Fibroblast of lung (primary cell): ENCODE measurements around the gene SH2D6. TPM values are rescaled to one million over a fixed set of nuclear protein-coding genes. Genes with fewer than 3 reads are reported as not detected.

Experiments used
- DNase-seq, 2 donors: peaks; one replicate each; pipeline versions ENCODE4 v3.0.0 to v3.0.0-alpha.2; 2010; ENCODE audit warnings: low read depth in 2 of 2
- H2AFZ ChIP-seq: 2 replicates; pipeline ENCODE4 v1.5.1; 2012; ENCODE audit warnings: low read length, control low read depth, inconsistent platforms
- H3K27ac ChIP-seq: 2 replicates; pipeline ENCODE4 v1.5.1; 2011; ENCODE audit warnings: low read length, control low read depth; ENCODE audit not compliant: insufficient read depth
- H3K27me3 ChIP-seq: 2 replicates; pipeline ENCODE4 v1.5.1; 2011; ENCODE audit warnings: mild to moderate bottlenecking, low read length; ENCODE audit not compliant: control insufficient read depth, insufficient read depth
- H3K36me3 ChIP-seq: 2 replicates; pipeline ENCODE4 v1.5.1; 2011; ENCODE audit warnings: low read length; ENCODE audit not compliant: control insufficient read depth, insufficient read depth
- H3K4me1 ChIP-seq: 2 replicates; pipeline ENCODE4 v1.5.1; 2011; ENCODE audit warnings: low read length; ENCODE audit not compliant: control insufficient read depth, insufficient read depth; ENCODE audit errors: extremely low read depth
- H3K4me2 ChIP-seq: 2 replicates; pipeline ENCODE4 v1.5.1; 2011; ENCODE audit warnings: low read length, control low read depth; ENCODE audit not compliant: insufficient read depth; ENCODE audit errors: extremely low read depth
- H3K4me3 ChIP-seq, 4 experiments: fragments of 200-600 bp in 1 of 4; sonication (generic) in 1 of 4; replicated peaks in 1 of 4; 2 replicates each; pipeline ENCODE4 v1.5.1; 2011 to 2016; ENCODE audit warnings: low read length in 4 of 4, low read depth in 3 of 4, mild to moderate bottlenecking in 3 of 4, control low read depth in 2 of 4, inconsistent platforms in 1 of 4, mixed read lengths in 1 of 4; ENCODE audit not compliant: insufficient read depth in 1 of 4; ENCODE audit errors: control extremely low read depth in 1 of 4
- H3K79me2 ChIP-seq: 2 replicates; pipeline ENCODE4 v1.5.1; 2012; ENCODE audit warnings: mild to moderate bottlenecking, low read length, inconsistent platforms; ENCODE audit not compliant: control insufficient read depth, insufficient read depth
- H3K9ac ChIP-seq: 2 replicates; pipeline ENCODE4 v1.5.1; 2011; ENCODE audit warnings: mild to moderate bottlenecking, low read length, control low read depth; ENCODE audit not compliant: insufficient read depth
- H3K9me3 ChIP-seq: 2 replicates; pipeline ENCODE4 v1.5.1; 2012; ENCODE audit warnings: low read depth, low read length; ENCODE audit not compliant: control insufficient read depth, insufficient read depth
- H4K20me1 ChIP-seq: 2 replicates; pipeline ENCODE4 v1.5.1; 2011; ENCODE audit warnings: low read length; ENCODE audit not compliant: control insufficient read depth, insufficient read depth; ENCODE audit errors: extremely low read depth
- EZH2 ChIP-seq: IDR thresholded peaks from 2 replicates; pipeline ENCODE4 v1.5.1; 2012; ENCODE audit warnings: low read length, control low read depth, mild to moderate bottlenecking; ENCODE audit errors: missing control alignments
- polyA plus RNA-seq, 2 donors: library from polyadenylated mRNA; depleted of rRNA in 1 of 2; stranded (reverse) in 1 of 2; unstranded in 1 of 2; fragments of >200 nt; gene quantifications; 2 replicates each; pipeline ENCODE4 v1.2.1, GENCODE V29; 2011 to 2012; ENCODE audit warnings: missing spikeins in 1 of 2
- total RNA-seq: library from RNA; depleted of rRNA; stranded (reverse); fragments of >200 nt; gene quantifications from 2 replicates; pipeline ENCODE4 v1.2.1, GENCODE V29; 2014
- TF ChIP-seq, protein P1 (sequence below), 2 donors: IDR thresholded peaks in 1 of 2; conservative IDR thresholded peaks in 1 of 2; 1 replicate in 1 of 2; 2 replicates in 1 of 2; pipeline ENCODE4 v1.5.1; 2011 to 2012; ENCODE audit warnings: low read length in 2 of 2, control low read depth in 1 of 2, inconsistent platforms in 1 of 2, low read depth in 1 of 2, mild to moderate bottlenecking in 1 of 2

The SH2D6 gene
- total and polyA plus RNA-seq, 2 donors (not counting 1 experiment from before 2014, with no cell fraction given) = 0.16 to 2.1 TPM

GRCh38 chr2:85470850-85471800 lies 52.6 kb downstream of the SH2D6 start:
- Histone ChIP-seq H3K9me3 (no peaks in the 10 kb centered on the region), H3K27me3 (no peaks in the 10 kb centered on the region), H3K4me3 (no peak overlapping the region), H3K4me2 (no peak overlapping the region), H3K4me1 (no peaks in the 10 kb centered on the region), H4K20me1 (no peaks in the 10 kb centered on the region), H3K27ac (no peak overlapping the region), H3K9ac (no peak overlapping the region), H2AFZ (no peak overlapping the region), H3K36me3 (no peaks in the 10 kb centered on the region), H3K79me2 (no peaks in the 10 kb centered on the region)
- no peak for TF ChIP-seq EZH2
- TF ChIP-seq, protein P1, sequence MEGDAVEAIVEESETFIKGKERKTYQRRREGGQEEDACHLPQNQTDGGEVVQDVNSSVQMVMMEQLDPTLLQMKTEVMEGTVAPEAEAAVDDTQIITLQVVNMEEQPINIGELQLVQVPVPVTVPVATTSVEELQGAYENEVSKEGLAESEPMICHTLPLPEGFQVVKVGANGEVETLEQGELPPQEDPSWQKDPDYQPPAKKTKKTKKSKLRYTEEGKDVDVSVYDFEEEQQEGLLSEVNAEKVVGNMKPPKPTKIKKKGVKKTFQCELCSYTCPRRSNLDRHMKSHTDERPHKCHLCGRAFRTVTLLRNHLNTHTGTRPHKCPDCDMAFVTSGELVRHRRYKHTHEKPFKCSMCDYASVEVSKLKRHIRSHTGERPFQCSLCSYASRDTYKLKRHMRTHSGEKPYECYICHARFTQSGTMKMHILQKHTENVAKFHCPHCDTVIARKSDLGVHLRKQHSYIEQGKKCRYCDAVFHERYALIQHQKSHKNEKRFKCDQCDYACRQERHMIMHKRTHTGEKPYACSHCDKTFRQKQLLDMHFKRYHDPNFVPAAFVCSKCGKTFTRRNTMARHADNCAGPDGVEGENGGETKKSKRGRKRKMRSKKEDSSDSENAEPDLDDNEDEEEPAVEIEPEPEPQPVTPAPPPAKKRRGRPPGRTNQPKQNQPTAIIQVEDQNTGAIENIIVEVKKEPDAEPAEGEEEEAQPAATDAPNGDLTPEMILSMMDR (conservative IDR thresholded peaks at IDR 0.05 in 1 of 2, IDR thresholded peaks at IDR 0.05 in 1 of 2; ENCODE audit: low read depth in 1 of 2, low read length in 2 of 2) = no peak
- no peak for DNase-seq

DNA sequence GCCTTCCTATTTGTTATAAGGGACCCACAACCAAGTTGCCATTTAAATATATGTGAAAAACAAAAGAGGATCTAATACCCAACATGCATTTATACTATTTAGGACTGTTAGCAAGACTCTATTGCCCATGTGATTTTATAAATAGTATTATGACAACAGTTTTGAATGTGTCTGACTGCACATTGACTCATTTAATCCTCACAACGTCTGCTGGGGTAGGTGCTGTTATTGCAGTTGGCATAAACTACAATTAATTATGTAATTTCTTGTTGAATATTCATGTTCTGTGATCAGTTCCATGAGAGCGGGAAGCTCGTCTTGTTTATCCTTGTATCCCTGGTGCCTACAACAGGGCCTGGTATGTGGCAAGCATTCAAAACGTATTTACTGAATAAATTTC lies 53.7 kb downstream of the SH2D6 start:
- DNase-seq = no peak
- H3K27me3 ChIP-seq = no peaks in the 10 kb centered on the region
- H3K36me3 ChIP-seq = no peaks in the 10 kb centered on the region
- H3K27ac ChIP-seq = no peak overlapping the region
- no peaks in the 10 kb centered on the region for H3K79me2 ChIP-seq
- no peaks in the 10 kb centered on the region for H3K9me3 ChIP-seq
- H2AFZ ChIP-seq = no peak overlapping the region
- H4K20me1 ChIP-seq = no peaks in the 10 kb centered on the region
- no peak overlapping the region for H3K9ac ChIP-seq
- no peak overlapping the region for H3K4me3 ChIP-seq
- H3K4me1 ChIP-seq = no peaks in the 10 kb centered on the region
- no peak overlapping the region for H3K4me2 ChIP-seq
- no peak for TF ChIP-seq EZH2
- TF ChIP-seq, protein P1 (conservative IDR thresholded peaks at IDR 0.05 in 1 of 2, IDR thresholded peaks at IDR 0.05 in 1 of 2; ENCODE audit: low read depth in 1 of 2, low read length in 2 of 2) = no peak

- no peaks in the 10 kb centered on the region for H3K36me3 ChIP-seq
- H3K27ac ChIP-seq = no peak overlapping the region
- no peaks in the 10 kb centered on the region for H3K79me2 ChIP-seq
- no peak overlapping the region for H2AFZ ChIP-seq
- no peak overlapping the region for H3K4me2 ChIP-seq
- no peaks in the 10 kb centered on the region for H3K4me1 ChIP-seq
- H3K9ac ChIP-seq = no peak overlapping the region
- H3K9me3 ChIP-seq = no peaks in the 10 kb centered on the region
- TF ChIP-seq, protein P1 (conservative IDR thresholded peaks at IDR 0.05 in 1 of 2, IDR thresholded peaks at IDR 0.05 in 1 of 2; ENCODE audit: low read depth in 1 of 2, low read length in 2 of 2) = no peak
- TF ChIP-seq EZH2 = no peak
- no peaks in the 10 kb centered on the region for H3K27me3 ChIP-seq
- no peaks in the 10 kb centered on the region for H4K20me1 ChIP-seq
- H3K4me3 ChIP-seq = no peak overlapping the region
- no peak for DNase-seq
These were observed 57.4 kb downstream of the SH2D6 start for GRCh38 chr2:85475799-85476490.
